ENCODE data around the gene NMNAT2. TPM values are rescaled to one million over a fixed set of nuclear protein-coding genes. Genes with fewer than 3 reads are reported as not detected.

Gene NMNAT2
- total RNA-seq, 4 donors from 2014 or later = 0.60 to 1.7 (median 0.92) TPM

DNA sequence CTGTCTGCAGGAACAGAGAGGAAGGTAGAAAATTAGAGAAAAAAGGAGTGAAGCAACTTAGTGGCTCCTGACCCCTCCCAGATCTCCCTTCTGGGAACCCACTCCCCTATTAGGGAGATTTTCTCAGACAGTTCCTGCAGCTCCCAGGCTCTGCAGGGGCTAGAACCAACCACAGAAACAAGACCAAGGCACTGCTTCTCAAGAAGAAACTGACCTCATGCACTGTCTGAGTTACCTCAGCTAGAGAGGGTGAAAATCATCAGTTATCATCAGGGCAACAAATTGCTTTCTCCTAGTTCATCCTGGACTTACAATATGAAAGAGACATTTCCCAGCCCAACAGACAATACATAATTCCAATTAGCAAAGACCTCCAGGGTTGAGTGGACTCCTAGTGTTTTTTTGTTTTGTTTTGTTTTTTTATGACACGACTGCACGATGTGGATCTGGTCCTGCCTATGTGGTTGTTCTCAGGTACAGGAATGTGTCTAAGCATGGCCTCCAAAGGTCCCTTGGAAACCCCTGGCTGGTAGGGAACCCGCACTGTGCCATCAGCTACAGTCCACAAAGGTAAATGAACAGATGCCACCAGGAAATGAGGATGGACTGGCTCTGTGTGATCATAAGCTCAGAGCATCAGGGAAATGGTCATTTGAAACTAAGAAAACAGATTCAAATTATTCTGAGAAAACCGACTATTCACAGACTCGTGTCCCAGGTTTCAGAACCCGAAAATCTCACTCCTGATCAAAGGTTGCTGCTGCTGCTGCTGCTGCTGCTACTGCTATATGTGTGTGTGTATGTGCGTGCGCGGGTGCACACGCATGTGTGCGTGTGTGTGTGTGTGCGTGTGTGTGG is 166.8 kb downstream of the NMNAT2 start:
- 83 to 91% methylated on average over 12 of the region's 12 CpGs for WGBS, 2 donors
- Histone ChIP-seq H3K27ac (no peak overlapping the region), H3K9me3 (peaks cover 0 to 5% (median 0%) of the 10 kb centered on the region in 4 donors), H3K36me3 (no peaks in the 10 kb centered on the region), H3K27me3 (no peaks in the 10 kb centered on the region), H3K4me3 (no peak overlapping the region), H3K4me1 (peaks cover 0 to 3% (median 0%) of the 10 kb centered on the region in 4 donors)
- DNase-seq (ENCODE audit: low spot score in 2 of 2) = no peak
- TF ChIP-seq, protein P1, sequence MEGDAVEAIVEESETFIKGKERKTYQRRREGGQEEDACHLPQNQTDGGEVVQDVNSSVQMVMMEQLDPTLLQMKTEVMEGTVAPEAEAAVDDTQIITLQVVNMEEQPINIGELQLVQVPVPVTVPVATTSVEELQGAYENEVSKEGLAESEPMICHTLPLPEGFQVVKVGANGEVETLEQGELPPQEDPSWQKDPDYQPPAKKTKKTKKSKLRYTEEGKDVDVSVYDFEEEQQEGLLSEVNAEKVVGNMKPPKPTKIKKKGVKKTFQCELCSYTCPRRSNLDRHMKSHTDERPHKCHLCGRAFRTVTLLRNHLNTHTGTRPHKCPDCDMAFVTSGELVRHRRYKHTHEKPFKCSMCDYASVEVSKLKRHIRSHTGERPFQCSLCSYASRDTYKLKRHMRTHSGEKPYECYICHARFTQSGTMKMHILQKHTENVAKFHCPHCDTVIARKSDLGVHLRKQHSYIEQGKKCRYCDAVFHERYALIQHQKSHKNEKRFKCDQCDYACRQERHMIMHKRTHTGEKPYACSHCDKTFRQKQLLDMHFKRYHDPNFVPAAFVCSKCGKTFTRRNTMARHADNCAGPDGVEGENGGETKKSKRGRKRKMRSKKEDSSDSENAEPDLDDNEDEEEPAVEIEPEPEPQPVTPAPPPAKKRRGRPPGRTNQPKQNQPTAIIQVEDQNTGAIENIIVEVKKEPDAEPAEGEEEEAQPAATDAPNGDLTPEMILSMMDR (IDR thresholded peaks at IDR 0.05) = no peak
- no peak for TF ChIP-seq EP300 (IDR thresholded peaks at IDR 0.05)
- TF ChIP-seq POLR2A (IDR thresholded peaks at IDR 0.05) = no peak

DNA sequence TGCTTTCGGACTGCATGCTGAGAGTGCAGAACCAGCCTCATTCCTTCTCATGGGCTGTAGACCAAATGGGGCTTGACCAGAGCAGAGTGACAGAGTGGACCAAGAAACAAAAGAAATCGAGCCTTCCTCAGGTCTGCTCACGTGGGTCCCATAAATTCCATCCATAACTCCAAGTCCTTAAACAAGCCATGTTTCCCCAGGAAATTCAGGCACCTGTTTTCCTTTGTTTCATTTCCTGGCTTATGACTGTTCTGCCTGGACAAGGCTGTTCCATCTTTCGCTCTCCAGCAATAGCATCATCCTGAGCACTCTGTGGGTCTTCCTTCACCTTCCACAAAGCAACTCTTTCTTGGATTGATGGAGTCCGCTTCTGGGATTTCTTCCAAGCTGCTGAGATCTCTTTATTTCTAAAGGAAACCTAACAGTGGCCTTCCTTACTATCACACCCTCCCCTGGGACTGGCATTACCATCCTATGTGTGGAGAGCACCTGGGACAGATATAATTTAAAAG is 168.2 kb downstream of the NMNAT2 start:
- WGBS, 2 donors = 87 to 89% methylated on average over 5 of the region's 5 CpGs
- Histone ChIP-seq H3K4me3 (no peak overlapping the region), H3K27ac (no peak overlapping the region), H3K9me3 (peaks cover 0 to under 1% (median 0%) of the 10 kb centered on the region in 4 donors), H3K4me1 (peaks cover 0 to 10% (median 0%) of the 10 kb centered on the region in 4 donors), H3K27me3 (no peaks in the 10 kb centered on the region), H3K36me3 (no peaks in the 10 kb centered on the region)
- TF ChIP-seq, protein P1 (IDR thresholded peaks at IDR 0.05) = no peak
- TF ChIP-seq POLR2A (IDR thresholded peaks at IDR 0.05) (no peak), EP300 (IDR thresholded peaks at IDR 0.05) (no peak)
- DNase-seq (ENCODE audit: low spot score in 2 of 2) = no peak

DNA sequence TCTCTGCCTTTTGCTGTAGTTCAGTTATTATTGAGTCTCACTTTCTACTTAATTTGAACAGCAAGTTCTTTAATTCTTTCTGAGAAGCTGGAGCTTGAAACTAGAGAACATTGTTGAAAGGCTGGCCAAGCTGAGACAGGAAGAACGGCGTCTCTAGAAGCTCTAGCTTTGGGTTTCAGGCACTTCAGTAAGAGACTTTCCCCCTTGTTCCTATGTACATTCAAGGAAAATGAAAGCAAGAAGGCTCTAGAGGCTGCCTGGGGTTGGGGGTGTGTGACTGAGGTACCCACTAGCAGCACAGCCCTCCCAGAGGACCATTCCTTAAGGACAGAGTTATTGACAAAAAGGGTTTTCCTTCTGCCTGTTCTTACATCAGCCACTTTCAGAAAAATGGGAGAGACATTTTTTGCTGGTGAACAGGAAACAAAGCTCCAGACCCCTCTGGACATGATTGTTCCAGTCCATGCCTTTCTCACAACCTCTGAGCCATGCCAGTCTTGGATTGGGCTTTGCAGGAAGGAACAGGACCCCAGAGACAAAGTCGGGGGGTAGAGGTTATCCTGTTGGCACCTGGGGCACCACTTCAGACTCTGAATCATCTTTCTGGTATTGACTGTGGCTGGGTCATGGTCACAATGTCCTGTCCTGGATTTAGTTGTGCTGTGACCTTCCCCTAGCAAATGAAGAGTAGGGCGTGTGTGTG is 169.0 kb downstream of the NMNAT2 start:
- Histone ChIP-seq H3K27ac (no peak overlapping the region), H3K36me3 (no peaks in the 10 kb centered on the region), H3K4me1 (peaks cover 0 to 17% (median under 1%) of the 10 kb centered on the region in 4 donors), H3K9me3 (no peaks in the 10 kb centered on the region), H3K27me3 (no peaks in the 10 kb centered on the region), H3K4me3 (no peak overlapping the region)
- TF ChIP-seq, protein P1 (IDR thresholded peaks at IDR 0.05) = no peak
- no peak for DNase-seq (ENCODE audit: low spot score in 2 of 2)
- WGBS, 2 donors = 70 to 79% methylated on average over 4 of the region's 4 CpGs

DNA sequence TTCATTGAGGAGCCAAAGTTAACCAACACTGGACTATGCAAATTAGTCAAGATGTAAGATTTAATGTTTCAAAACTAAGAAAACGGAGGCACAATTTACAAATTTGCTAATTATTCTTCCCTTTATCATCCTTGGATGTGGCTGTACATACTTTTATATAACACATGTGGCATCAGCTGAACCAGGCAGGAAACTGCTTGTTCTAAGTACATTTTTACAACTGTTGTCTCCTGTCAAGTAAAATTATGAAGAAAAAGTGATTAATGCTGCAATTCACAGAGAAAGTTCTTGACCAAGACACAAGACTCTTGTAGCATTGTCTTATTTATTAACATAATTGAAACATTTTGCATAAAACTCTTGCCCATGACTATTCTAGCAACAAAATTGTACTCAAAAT is 170.2 kb downstream of the NMNAT2 start:
- Histone ChIP-seq H3K9me3 (no peaks in the 10 kb centered on the region), H3K4me1 (peaks cover 0 to 29% (median 9%) of the 10 kb centered on the region in 4 donors), H3K36me3 (no peaks in the 10 kb centered on the region), H3K27me3 (no peaks in the 10 kb centered on the region), H3K27ac (no peak overlapping the region), H3K4me3 (no peak overlapping the region)
- 89 to 95% methylated on average over 1 of the region's 1 CpG for WGBS, 2 donors
- no peak for DNase-seq (ENCODE audit: low spot score in 2 of 2)
- no peak for TF ChIP-seq POLR2A (IDR thresholded peaks at IDR 0.05)
- TF ChIP-seq EP300 (IDR thresholded peaks at IDR 0.05) = no peak
- TF ChIP-seq, protein P1 (IDR thresholded peaks at IDR 0.05) = no peak

DNA sequence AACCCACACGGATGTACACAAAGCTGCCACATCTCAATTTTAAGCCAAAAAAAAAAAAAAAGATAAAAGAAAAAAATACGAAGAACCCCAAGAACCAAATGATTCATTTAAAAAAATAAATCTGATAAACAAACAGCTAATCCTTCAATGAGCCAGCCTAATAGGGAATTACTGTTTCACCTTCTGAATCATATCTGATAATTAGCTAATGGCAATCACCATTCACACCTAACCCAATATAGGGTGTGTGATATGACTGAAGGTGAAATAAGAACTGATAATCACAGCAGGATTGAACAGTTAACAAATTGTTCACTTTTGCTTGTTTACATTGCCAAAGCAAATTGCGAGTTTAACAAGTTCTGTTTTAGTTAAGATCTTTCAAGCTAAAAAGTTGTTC is 170.7 kb downstream of the NMNAT2 start:
- Histone ChIP-seq H3K9me3 (no peaks in the 10 kb centered on the region), H3K27me3 (no peaks in the 10 kb centered on the region), H3K36me3 (no peaks in the 10 kb centered on the region), H3K4me1 (peaks cover 0 to 32% (median 9%) of the 10 kb centered on the region in 4 donors), H3K27ac (no peak overlapping the region), H3K4me3 (no peak overlapping the region)
- DNase-seq (ENCODE audit: low spot score in 2 of 2) = no peak
- WGBS, 2 donors = 82 to 83% methylated on average over 3 of the region's 3 CpGs
- TF ChIP-seq EP300 (IDR thresholded peaks at IDR 0.05) = no peak
